ENCODE results near the gene MORC4.

Gene MORC4

DNA sequence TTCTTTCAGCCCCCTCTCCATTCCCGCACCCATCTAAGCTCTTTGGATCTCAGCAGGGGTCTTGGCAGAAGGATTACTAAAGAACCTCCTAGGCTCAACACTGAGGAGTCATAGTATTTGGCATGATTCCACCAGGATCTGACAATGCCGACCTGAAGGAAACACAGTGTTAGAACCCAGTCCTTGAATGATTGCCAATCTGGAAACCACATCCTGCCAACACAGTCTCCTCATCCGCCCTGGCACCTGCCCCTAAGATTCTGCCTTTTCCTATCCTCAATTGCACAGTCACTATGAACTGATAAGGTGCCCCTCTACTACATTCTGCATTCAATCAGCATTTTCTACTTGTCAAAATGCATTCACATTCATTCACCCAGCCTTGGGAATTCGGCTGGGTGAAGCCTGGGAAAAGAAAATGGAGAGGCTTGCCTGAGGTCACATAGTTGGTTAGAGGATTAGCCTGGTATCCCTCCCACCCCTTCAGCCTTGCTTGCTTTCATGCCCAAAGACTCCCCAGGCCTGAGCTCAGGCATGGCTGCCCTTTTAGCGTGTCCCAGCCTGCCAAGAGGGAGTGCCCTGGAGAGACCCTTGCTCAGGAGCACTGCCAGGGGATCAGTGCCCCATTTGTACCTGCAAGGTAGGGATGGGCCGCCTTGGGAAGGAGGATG is 82.0 kb downstream of the MORC4 start:
- in situ Hi-C loops (cut with MboI; ENCODE audit: low sequenced_read_pairs) = no loop called here

DNA sequence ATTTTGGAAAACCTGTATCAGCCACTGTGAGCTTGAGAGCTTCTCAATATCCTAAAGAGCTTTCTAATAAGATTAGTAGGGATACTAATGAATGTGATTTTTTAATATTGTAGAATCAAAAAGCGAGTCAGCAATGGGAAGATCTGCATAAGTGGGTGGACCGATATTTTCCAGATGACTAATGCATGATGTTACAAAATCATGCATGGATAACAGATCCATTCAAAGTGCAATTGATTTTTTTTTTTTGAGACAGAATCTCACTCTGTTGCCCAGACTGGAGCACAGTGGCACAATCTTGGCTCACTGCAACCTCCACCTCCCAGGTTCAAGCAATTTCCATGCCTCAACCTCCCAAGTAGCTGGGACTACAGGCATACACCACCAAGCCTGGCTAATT is 87.1 kb downstream of the MORC4 start:
- in situ Hi-C loops (cut with MboI; ENCODE audit: low sequenced_read_pairs) = no loop called here

DNA sequence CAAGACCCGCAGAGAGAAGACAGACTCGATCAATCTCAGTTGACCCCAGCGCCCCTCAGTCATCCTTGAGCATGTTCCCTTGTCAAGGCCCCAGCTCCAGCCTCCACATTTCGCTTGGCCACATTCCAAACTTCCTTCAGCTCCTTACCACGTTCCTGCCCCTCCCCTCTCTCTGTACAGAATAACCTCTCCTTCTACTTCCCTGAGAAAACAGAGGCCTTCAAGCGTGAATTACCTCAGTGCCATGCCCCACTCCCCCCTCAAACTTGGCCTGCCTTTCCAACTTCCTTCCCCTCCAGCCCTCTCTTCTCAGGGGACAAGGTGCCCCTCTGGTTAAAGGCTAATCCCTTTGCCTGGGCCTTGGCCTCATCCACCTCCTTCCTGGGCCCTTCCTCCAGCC is 93.7 kb downstream of the MORC4 start:
- in situ Hi-C loops (cut with MboI; ENCODE audit: low sequenced_read_pairs) = no loop called here

GRCh38 chrX:106905064-106905708 is 94.8 kb downstream of the MORC4 start:
- in situ Hi-C loops (cut with MboI; ENCODE audit: low sequenced_read_pairs) = no loop called here

DNA sequence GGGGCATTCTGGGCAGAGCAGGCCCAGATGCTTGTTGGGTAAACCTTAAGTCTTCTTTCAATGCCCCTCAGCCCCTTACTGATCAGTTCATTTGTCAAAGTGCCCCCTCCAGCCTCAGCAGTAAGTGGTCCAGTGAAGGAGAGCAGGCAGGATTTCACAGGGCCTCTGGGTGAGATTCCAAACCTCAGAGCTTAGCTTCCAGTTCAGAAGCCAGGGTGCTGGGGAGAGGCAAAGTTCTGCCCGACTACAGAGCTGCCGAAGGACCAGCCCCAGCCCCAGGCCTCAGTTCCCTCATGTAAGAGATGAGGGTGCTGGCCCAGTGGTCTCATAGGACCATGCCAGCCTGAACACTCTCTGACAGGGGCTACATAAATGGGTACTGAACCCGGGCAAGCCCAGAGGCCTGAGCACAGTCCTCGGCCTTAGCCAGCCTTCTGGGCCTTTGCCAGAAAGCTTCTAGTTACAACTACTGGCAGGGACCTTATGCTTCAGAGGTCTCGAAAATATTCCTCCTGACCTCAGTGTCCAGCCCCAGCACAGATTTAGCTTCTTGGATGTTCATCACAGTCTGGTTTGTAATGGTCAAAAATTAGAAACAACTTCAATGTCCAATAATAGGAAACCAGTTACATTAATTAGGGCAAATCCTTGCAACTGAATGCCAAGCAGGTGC is 96.0 kb downstream of the MORC4 start:
- in situ Hi-C loops (cut with MboI; ENCODE audit: low sequenced_read_pairs) = no loop called here

GRCh38 chrX:106903291-106903824 is 96.7 kb downstream of the MORC4 start, which contains the start of gene RIPPLY1:
RIPPLY1 (minus strand) TSS chrX:106903341; CDS start chrX:106903287, 54 bp downstream.
- in situ Hi-C loops (cut with MboI; ENCODE audit: low sequenced_read_pairs) = no loop called here

DNA sequence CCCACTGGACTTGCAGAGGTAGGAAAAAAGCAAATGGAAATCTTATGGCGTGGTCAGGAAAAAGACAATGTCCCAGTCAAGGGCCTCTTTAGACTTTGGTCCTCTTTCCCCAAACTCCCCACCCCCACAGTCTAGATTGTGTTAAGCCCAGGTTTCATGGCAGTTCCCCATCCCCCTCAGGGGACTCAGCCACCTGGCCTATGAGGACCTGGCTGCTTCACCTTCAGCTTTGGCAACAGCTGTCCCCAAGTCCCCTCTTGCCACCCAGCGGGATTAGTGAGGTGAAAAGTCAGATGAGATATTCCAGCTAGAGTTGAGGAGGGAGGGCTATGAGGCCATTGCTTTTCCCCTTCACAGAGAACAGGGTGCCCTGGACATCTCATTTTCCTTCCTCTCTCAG is 97.3 kb downstream of the MORC4 start:
- in situ Hi-C loops (cut with MboI; ENCODE audit: low sequenced_read_pairs) = no loop called here

DNA sequence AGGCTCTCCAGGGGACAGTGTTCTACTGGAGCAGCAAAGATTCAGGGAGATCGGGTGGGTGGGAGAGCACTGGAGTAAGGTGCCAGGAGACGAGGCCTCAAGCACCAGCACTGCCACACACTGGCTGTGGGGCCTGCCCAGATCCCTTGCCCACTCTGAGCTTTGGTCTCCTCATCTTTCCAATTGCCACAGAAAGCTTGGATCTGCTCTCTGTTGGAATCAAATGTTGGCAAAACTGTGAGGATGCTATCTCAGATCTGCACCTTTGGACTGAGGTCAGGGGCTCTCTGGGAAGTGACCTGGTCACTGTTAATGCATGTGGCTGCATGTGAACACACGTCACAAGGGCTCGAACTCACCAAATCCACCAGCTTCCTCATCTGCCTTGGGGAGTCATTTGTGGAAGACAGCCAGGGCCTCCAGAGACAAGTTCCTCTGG is 98.2 kb downstream of the MORC4 start:
- in situ Hi-C loops (cut with MboI; ENCODE audit: low sequenced_read_pairs) = no loop called here

DNA sequence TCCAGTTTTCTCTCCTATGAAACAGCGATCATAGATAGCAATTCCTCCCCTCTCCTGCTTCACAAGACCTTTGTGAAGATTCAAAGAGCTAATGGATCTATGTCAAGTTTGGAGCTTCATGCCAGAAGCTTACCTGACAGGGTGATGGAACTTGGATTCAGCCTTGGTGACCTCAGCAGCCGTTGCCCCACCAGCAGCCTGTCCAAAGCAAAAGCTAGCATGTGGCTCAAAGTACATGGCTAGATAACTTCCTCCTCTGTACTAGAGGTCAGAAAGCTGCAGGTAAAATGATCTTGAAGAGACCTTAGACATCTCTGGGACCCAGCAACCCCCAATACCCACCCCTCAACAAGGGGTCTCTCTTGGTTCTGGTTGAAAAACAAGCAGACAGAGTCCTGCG is 98.7 kb downstream of the MORC4 start:
- in situ Hi-C loops (cut with MboI; ENCODE audit: low sequenced_read_pairs) = no loop called here

DNA sequence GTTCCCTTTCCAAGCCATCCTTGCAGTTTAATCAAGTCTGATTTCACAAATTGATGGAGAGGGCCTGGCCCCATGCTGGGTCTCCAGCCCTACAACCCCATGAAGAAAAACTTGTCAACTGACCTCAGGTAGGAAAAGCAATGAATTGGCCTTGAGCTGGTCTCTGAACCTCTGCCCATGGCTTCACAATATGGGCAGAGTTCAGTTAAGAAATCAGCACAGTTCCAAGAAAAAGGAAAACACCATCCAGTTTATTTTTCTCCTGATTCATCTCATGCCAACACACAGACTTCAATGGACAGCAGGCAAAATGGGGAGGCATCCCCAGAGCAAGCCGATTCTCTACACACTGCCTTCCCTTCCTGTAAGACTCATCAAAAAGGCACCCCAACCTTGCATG is 100.2 kb downstream of the MORC4 start:
- in situ Hi-C loops (cut with MboI; ENCODE audit: low sequenced_read_pairs) = no loop called here

GRCh38 chrX:106899276-106899675 is 100.7 kb downstream of the MORC4 start:
- in situ Hi-C loops (cut with MboI; ENCODE audit: low sequenced_read_pairs) = no loop called here

- in situ Hi-C loops (cut with MboI; ENCODE audit: low sequenced_read_pairs) = no loop called here
These were observed 101.5 kb downstream of the MORC4 start for GRCh38 chrX:106898462-106898861.

- in situ Hi-C loops (cut with MboI; ENCODE audit: low sequenced_read_pairs) = no loop called here
These were observed 102.8 kb downstream of the MORC4 start for GRCh38 chrX:106897259-106897658.

- in situ Hi-C loops (cut with MboI; ENCODE audit: low sequenced_read_pairs) = no loop called here
These were observed 105.0 kb downstream of the MORC4 start for GRCh38 chrX:106894978-106895452.

DNA sequence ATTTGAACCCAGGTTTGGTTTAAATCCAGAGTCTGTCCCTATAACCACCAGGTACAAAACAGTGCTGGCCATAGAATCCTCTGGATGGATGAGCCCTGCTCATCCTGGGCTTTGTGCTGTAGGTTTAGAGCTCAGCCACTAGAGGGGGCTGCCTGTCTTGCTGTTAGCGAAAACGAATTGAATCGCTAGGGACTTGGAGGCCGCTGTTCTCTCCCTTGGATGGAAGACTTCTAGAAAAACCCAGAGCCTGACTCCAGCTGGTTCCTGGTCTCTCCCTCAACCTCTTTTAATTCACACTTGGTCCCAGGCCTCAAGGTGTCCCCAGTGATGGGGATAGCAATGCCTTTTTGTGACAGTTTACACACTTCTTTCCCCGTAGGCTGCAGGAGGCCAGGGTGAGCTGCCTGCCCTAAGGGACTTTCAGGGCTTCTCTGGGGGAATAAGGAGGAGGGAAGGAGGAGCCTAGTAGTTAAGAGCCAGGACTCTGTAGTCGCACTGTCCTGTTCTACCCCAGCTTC is 105.6 kb downstream of the MORC4 start:
- in situ Hi-C loops (cut with MboI; ENCODE audit: low sequenced_read_pairs) = no loop called here

- in situ Hi-C loops (cut with MboI; ENCODE audit: low sequenced_read_pairs) = no loop called here
These were observed 108.1 kb downstream of the MORC4 start for GRCh38 chrX:106891762-106892460.

Measured in HL-60/S4 treated with retinoic acid at 250 ng/mL for 4 days and 3 days (cell line).